Melanocyte of skin (primary cell): ENCODE data around the gene B2M. TPM values are rescaled to one million over a fixed set of nuclear protein-coding genes. Genes with fewer than 3 reads are reported as not detected.

ENCODE experiments used
- small RNA-seq, 2 donors: library from RNA; depleted of rRNA; stranded (forward); fragments of <200 nt; gene quantifications; one replicate each; pipeline ENCODE3, GENCODE V24; 2012
- total RNA-seq, 2 donors: library from RNA; depleted of rRNA; stranded (reverse); fragments of >200 nt; gene quantifications; 2 replicates each; pipeline ENCODE4 v1.2.3, GENCODE V29; 2012

B2M gene
- total RNA-seq: 1,000 to 10,000 TPM; 3,703 to 7,636 TPM

DNA sequence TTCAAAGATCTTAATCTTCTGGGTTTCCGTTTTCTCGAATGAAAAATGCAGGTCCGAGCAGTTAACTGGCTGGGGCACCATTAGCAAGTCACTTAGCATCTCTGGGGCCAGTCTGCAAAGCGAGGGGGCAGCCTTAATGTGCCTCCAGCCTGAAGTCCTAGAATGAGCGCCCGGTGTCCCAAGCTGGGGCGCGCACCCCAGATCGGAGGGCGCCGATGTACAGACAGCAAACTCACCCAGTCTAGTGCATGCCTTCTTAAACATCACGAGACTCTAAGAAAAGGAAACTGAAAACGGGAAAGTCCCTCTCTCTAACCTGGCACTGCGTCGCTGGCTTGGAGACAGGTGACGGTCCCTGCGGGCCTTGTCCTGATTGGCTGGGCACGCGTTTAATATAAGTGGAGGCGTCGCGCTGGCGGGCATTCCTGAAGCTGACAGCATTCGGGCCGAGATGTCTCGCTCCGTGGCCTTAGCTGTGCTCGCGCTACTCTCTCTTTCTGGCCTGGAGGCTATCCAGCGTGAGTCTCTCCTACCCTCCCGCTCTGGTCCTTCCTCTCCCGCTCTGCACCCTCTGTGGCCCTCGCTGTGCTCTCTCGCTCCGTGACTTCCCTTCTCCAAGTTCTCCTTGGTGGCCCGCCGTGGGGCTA, at the start of gene B2M, which contains the start of gene PATL2:
B2M (plus strand) TSS at position 422 of the 647 bp plus-strand sequence; CDS start at position 452, 30 bp downstream.
PATL2 (minus strand) TSS at position 228 of the 647 bp plus-strand sequence. CDS start 34,833 bp downstream, outside the sequence.

DNA sequence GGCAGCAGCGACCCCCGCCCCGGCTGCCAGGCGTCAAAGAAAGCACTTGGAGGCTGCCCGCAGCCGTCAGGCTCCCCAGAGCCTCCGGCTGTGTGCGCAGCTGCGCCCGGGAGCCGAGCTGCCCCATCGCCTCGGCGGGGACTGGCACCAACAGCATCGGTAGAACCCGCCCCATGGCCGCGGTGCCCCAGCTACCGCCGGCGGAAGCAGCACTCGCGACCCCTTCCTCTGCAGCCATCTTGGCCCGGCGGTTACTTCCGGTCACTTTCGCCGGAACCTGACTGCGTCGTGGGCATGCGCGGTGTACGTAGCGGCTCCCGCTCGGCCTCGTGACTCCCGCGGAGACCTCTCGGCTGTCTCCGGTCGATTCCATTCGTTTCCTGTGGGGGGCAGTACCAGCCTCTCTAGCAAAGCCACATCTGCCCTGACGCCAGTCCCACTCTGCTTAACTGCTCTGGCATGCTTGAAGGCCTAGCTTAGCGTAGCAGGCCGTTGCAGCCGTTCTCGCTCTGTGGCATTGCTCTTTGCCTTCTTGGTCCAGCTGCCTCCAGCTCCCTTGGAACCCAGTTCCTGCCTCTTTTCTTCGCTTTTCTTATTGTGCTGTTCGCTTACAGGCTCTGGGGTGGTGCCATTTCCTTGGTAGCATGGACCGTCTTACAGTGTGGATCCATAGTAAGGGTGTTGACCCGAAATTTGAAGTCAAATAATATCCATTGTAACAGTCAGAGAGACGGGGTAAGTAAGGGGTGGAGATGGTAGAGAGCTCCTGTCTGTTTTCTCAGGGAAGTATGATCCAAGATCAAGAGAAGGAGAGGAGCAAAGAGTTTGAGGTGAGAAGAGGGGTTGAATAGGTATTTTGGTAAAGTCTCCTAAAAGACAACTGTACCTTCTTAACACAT, 47.7 kb upstream of the B2M start, which contains the start of gene SPG11:
SPG11 (minus strand) TSS at position 253 of the 899 bp plus-strand sequence; CDS start at position 238, 15 bp downstream.

DNA sequence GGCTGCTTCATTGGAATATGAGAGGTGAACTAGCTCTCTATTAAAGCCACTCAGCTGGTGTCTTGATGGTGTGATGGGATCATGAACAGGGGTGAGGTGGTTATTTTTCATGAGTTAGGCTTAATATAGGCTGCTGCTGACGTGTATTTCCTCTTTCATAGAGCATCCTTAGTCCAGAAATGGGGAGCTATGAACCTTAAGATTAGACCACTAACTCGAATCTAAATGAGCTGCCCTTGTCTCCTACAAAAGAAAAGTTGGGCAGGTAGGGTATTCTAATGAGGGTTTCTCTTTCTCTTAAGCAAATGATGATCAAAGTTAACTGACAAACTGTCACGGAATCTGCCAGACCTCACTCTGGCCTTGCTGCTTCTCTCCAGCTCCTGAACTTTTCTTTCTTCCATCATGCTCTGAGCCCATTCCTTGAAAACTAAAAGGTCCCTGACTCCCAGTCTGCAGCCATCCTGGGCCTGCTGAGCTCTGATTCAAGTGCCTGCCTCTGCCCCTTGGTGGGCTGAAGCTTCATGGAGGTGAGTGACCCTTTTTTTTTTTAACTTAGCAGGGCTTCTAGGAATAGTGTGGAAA, 25.0 kb downstream of the B2M start, which contains the start of gene TRIM69:
TRIM69 (plus strand) TSS at position 348 of the 585 bp plus-strand sequence; CDS start at position 525, 177 bp downstream.

Small RNAs within 50 kb of the gene (small RNA-seq; reads per million reads assigned to genes)
- 0 reads per million in 2 donors for gene RF00019

Other genes starting within 250 kb of the B2M start
- gene EIF3J, start 174.4 kb upstream of the B2M start, total RNA-seq: 10 to 100 TPM; 21.3 to 46.6 TPM
- 10 to 100 TPM; 69.6 to 70.2 TPM for gene SPG11, start 47.9 kb upstream of the B2M start, total RNA-seq
- gene PATL2, start 194 bp upstream of the B2M start, total RNA-seq: 1 to 10 TPM; 3.0 to 4.5 TPM
- 10 to 100 TPM; 68.8 to 69.3 TPM for gene TRIM69, start 25.0 kb downstream of the B2M start, total RNA-seq
- not detected for gene TERB2, start 245.2 kb downstream of the B2M start, total RNA-seq